AML-193 (cell line): ENCODE data around the gene NDOR1.

Experiments used
- DNase-seq, 2 experiments: peaks; one replicate each; lab custom pipeline; 2025; lab: John Stamatoyannopoulos, UW

Gene NDOR1

GRCh38 chr9:137221095-137221505 lies 15.6 kb downstream of the NDOR1 start:
- no peak for DNase-seq

GRCh38 chr9:137221506-137222111 lies 16.1 kb downstream of the NDOR1 start:
- DNase-seq: no peak

- no peak for DNase-seq
Observed at GRCh38 chr9:137222190-137223077, 16.9 kb downstream of the NDOR1 start, which contains the start of gene RNF208. Gene RNF208 (minus strand): TSS chr9:137222240. CDS start chr9:137221212, 1,028 bp downstream.

GRCh38 chr9:137223078-137223970 lies 17.8 kb downstream of the NDOR1 start:
- DNase-seq: peak; percentile 95 to 97

GRCh38 chr9:137224830-137225694 lies 19.6 kb downstream of the NDOR1 start, which contains the start of gene CYSRT1:
Gene CYSRT1 (plus strand): TSS chr9:137225174. CDS start chr9:137225622, 448 bp downstream.
- DNase-seq: no peak

- DNase-seq: no peak
Observed at GRCh38 chr9:137225699-137226331, 20.3 kb downstream of the NDOR1 start.

- no peak for DNase-seq
Observed at GRCh38 chr9:137226338-137227053, 21.0 kb downstream of the NDOR1 start.

- peak; percentile 59 to 62 for DNase-seq
Observed at GRCh38 chr9:137227054-137227852, 21.8 kb downstream of the NDOR1 start, which contains the start of gene RNF224. Gene RNF224 (plus strand): TSS chr9:137227502. CDS start chr9:137228336, 834 bp downstream.

- no peak for DNase-seq
Observed at GRCh38 chr9:137227853-137228505, 22.5 kb downstream of the NDOR1 start.

GRCh38 chr9:137228506-137228967 lies 23.0 kb downstream of the NDOR1 start:
- no peak for DNase-seq

GRCh38 chr9:137228968-137229896 lies 23.7 kb downstream of the NDOR1 start:
- no peak for DNase-seq

- no peak for DNase-seq
Observed at GRCh38 chr9:137229903-137230704, 24.6 kb downstream of the NDOR1 start.

- no peak for DNase-seq
Observed at GRCh38 chr9:137230705-137231371, 25.3 kb downstream of the NDOR1 start, which contains the start of gene SLC34A3. Gene SLC34A3 (plus strand): TSS chr9:137230901. CDS start chr9:137231703, 802 bp downstream.

- no peak for DNase-seq
Observed at GRCh38 chr9:137231372-137232039, 26.0 kb downstream of the NDOR1 start.

- DNase-seq: no peak
Observed at GRCh38 chr9:137232101-137232500, 26.6 kb downstream of the NDOR1 start.
